ENCODE data around the gene ENTPD1.
A peak's percentile ranks its signal among the peaks of the same experiment; 100 is the strongest.
"Not testable (repeated sequence)": the region's sequence is repeated elsewhere in the genome, so short reads cannot be mapped to it uniquely, and the experiment has no call there.

ENTPD1 gene, protein sequence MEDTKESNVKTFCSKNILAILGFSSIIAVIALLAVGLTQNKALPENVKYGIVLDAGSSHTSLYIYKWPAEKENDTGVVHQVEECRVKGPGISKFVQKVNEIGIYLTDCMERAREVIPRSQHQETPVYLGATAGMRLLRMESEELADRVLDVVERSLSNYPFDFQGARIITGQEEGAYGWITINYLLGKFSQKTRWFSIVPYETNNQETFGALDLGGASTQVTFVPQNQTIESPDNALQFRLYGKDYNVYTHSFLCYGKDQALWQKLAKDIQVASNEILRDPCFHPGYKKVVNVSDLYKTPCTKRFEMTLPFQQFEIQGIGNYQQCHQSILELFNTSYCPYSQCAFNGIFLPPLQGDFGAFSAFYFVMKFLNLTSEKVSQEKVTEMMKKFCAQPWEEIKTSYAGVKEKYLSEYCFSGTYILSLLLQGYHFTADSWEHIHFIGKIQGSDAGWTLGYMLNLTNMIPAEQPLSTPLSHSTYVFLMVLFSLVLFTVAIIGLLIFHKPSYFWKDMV

DNA sequence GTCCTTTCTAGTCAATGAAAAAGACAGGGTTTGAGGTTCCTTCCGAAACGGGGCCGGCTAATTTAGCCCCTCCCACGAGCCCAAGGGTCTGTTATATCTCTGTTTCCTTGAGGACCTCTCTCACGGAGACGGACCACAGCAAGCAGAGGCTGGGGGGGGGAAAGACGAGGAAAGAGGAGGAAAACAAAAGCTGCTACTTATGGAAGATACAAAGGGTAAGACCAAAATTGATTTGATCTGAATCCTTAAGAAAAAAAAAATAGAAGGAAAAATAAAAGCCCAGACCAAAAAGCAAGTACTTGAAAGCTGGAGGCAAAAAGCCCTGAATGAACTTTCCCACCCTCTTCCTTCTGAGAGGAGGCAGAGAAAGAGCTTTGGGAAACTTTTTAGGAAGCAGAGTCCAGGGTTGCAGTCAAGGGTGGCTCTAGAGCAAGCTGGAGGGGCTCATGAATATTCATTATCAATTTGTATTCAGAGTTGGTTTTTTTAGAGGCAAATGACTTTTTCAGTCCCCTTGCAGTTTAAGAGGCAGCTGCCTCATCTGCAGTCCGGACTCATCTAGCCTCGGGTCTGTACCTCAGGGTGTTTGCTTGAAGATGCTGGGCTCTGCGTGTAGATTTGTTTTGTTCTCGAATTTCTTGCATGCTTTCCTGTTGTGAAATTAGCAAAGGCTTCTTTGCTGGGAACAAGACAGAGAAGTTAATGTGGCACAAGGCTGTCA, at the start of gene ENTPD1:
TSS of gene ENTPD1 (plus strand) at position 123 of the 721 bp plus-strand sequence. CDS start at position 200, 77 bp downstream.
- DNase-seq, result no peak

DNA sequence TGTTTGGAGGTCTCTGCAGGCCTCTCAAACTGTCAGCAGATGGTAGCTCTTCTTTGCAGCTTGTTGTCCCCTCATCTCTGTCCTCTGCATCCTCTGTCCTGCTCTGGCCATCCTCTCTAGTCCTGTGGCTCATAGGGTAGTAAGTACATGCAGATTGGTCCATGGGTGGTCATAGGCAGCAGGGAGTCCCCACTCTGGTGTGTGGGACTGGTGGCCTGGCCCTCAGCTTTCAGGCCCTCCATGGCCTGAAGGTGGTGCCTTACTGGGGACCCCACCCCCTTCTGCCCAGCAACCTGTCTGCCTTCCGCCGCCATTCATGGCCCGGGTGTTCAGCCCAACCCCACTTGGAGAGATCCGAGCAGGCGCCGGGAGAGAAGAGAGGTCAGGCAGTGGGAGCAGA, 49.4 kb upstream of the ENTPD1 start:
- no peak for DNase-seq

DNA sequence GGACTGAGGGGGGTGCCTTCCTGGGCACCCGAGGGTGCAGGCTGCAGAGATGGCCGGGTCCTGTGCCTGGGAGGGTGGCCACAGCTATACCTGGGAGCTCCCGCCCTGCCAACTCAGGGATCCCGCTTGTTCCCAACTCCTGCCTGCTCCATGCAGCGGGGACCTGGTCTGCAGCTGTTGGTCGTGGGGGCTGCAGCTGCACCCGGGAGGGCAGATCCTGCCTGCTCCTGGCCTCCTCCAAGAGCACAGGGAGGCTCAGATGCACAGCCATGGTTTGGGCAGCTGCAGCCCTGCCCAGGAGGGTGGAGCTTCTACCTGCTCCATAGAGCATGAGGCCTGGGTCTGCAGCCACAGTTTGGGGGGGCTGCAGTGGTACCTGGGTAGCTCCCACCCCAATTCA, 49.0 kb upstream of the ENTPD1 start:
- no peak for DNase-seq

DNA sequence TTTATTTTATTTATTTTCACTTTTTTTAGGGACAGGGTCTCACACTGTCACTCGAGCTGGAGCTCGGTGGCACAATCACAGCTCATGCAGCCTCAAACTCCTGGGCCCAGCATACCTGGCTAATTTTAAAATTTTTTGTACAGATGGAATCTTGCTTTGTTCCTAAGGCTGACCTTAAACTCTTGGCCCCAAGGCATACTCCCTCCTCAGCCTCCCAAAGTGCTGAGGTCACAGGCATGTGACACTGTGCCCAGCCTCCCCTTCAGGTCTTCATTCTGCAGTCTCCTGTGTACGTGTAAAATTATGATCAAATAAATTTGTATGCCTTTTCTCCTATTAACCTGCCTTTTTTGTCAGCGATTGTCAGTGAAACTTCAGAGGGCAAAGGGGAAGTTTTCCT, 44.5 kb upstream of the ENTPD1 start:
- DNase-seq, result no peak

DNA sequence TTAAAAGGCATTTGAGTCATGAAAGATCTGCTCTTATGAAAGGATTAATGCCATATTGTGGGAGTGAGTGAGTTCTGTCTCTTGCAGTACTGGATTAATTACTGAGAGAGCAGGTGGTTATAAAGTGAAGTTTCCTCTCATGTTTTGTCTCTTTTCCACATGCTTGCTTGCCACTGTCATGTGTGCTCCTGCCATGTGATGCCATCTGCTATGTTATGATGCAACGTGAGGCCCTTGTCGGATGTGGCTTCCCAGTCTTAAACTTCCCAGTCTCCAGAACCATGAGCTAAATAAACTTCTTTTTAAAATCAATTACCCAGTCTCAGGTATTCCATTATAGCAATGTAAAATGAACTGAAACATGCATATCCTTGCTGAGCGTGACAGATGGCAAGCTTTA, 39.5 kb upstream of the ENTPD1 start:
- no peak for DNase-seq

DNA sequence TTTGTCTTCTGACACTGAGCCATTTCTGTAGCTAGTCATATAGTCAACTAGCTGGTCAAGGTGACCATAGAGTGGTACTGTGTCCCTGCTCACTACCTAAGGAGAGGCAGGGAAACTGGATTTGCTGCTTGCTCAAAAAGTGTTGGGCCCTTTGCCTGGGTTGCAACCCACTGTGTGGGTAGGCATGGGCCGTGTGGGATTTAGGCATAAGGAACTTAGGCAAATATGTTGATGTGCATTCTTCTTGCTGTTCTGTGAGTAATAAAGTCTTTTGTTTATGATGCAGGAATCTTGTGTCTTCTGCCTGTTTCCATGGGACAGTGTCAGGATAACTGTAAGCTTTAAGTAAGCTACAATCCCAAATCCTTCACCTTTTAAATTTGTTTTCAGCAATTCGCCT, 39.1 kb upstream of the ENTPD1 start:
- DNase-seq, result no peak

DNA sequence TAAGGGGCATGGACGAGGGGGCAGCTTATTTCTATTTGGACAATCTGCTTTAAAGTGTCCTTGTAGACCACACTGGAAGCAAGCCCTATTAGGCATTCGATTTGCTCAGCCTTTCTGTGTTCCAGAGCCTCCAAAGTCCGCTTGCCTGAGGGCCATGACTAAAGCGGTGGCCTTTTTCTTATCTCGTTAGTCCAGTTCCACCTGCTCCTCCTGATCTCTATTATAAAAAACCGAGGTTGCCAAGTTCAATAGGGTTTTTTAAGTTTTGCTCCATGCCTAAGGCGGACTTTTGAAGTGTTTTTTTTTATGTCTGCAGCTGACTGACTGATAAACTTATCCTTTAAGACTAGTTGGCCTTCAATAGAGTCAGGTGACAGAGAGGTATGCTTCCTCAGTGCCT, 35.2 kb upstream of the ENTPD1 start:
- not testable (repeated sequence) for DNase-seq

DNA sequence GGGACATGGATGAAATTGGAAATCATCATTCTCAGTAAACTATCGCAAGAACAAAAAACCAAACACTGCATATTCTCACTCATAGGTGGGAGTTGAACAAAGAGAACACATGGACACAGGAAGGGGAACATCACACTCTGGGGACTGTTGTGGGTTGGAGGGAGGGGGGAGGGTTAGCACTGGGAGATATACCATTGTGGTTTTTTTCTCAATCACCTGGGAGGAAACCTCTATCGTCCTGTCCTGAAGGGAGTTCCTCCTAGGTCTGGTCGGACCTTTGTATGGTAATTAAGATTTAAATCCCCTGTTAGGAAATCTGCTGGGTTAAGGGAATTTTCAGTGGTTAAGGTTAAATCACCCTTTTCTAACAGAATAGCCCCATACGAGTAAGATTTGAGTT, 33.5 kb upstream of the ENTPD1 start:
- DNase-seq, result not testable (repeated sequence)

DNA sequence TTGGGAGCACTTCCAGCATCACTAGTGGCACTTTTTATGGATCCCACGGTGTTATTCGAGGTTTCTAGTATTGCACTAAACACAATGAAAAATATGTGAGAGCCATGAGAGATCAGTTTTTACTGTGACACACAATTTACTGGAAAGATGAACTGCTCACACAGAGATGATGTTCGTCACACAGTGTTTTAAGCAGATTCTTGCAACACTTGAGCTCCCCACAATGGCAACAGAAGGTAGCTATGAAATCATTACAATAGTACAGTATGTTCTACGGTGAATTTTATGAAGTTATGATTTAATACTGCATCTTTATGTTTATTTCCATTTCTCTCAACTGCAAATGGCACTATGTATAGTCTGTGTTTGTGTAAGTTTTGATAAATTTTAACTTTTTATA, 27.4 kb upstream of the ENTPD1 start:
- no peak for DNase-seq

DNA sequence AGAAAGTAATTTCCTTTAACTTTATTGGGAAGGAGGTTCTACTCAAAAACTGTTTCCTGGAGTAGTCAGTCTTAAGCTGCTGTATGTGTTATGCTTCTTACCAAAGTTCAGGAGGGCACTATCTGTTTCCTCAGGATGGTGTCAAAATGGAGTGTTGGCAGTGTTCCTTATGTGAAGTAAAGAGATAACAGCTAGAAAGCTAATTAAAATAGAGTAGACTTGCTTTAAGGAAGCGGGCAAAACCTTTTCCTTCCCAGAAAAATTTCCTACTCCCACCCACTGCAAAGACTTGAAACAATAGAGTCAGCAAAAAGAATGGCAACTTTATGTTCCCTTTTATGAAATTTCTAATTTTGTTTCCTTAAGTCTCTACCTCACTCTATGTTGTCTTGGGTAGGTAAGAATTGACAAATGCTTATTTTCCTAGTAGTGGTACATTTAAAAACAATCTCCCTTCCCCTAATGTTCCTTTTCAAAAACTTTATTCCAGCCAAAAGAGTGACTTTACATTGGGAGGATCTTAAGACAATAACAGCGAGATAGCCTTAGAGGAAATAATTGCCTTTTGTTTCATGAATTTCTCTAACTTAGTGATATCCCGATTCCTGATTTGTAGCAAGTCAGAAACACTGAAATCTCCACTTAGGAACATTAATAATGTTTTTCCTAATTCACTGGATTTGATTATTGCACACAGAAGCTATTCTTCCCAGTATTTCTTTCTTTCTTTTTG, 26.5 kb upstream of the ENTPD1 start:
- no peak for DNase-seq

DNA sequence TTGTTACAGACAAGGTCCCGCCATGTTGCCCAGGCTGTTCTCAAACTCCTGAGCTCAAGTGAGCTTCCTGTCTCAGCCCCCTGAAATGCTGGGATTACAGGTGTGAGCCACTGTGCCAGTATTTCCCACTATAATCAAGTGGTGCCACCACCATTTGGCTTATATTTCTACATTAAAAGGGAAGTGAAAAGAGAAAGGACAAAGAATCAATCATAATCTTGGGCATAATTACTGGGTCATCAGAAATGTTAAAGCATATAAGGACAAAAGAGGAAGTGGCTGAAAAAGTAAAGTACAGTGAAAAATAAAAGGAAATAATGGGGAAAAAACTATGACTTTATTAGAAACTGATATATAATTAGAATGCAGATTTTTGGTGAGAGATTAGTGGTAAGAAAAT, 25.7 kb upstream of the ENTPD1 start:
- no peak for DNase-seq

DNA sequence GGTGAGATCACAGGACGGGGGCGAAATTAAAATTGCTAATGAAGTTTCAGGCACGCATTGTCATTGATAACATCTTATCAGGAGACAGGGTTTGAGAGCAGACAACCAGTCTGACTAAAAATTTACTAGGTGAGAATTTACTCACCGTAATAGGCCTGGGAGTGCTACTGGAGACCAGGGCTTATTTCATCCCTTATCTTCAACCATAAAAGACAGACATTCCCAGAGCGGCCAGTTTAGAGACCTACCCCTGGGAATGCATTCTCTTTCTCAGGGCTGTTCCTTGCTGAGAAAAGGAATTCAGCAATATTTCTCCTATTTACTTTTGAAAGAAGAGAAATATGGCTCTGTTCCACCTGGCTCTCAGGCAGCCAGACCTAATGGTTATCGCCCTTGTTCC, 23.1 kb upstream of the ENTPD1 start:
- DNase-seq, result not testable (repeated sequence)

DNA sequence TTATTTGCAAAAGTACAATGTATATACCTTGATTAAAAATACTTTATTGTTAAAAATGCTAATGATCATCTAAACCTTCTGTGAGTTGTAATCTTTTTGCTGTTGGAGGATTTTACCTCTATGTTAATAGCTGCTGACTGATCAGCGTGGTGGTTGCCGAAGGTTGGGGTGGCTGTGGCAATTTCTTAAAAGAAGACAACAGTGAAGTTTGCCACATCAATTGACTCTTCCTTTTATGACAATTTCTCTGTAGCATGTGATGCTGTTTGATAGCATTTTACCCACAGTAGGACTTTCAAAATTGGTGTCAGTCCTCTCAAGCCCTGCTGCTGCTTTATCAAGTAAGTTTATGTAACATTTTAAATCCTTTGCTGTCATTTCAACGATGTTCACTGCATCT, 16.9 kb upstream of the ENTPD1 start:
- peak; percentile 32 for DNase-seq

DNA sequence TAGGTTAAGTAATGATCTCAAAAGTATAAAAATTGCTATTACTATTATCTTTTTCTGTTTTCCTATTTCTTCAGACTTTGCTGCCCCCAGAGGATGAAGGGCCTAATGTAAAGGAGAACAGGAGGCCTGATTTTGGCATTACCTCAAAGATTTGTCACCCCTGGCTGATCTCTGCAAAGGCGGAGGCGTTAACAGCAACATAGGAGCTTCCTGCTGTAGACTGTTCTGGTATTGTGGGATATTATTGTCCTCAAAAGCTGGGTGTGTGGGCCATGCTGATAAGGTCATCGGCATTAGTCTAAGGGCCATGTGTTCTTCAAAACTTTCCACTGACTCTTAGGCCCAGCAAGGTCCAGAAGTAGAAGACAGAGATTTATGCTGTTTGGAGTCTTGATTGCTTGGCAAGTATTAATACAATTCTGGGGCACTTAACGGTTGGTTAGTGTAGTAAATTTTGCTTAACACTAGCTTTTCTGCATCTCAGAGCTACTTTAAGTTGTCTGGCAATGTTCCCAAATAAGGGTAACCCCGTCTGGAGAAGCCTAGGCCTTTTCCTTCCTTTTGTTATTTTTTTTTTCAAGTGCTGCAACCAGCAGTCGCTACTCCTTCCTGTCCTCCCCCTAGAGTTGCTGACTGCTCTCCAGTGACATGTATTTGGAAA, 14.0 kb upstream of the ENTPD1 start:
- DNase-seq, result no peak

DNA sequence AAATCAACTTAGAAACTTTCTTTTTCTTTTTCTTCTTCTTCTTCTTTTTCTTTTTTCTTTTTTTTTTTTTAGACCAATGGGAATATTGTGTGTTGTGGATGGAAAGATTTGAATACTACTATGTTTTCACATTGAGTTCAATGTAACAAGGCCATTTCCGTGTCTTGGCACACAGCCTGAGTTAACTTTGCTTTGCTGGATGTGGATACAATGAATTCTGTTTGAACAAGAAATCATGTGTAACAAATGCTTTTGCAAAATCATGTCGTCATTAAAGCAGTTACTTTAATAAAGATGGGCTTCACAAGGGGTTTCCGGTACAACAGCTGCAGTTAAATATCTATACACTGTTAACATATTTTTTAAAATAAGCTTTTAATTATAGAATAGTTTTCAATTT, 13.5 kb upstream of the ENTPD1 start:
- no peak for DNase-seq

DNA sequence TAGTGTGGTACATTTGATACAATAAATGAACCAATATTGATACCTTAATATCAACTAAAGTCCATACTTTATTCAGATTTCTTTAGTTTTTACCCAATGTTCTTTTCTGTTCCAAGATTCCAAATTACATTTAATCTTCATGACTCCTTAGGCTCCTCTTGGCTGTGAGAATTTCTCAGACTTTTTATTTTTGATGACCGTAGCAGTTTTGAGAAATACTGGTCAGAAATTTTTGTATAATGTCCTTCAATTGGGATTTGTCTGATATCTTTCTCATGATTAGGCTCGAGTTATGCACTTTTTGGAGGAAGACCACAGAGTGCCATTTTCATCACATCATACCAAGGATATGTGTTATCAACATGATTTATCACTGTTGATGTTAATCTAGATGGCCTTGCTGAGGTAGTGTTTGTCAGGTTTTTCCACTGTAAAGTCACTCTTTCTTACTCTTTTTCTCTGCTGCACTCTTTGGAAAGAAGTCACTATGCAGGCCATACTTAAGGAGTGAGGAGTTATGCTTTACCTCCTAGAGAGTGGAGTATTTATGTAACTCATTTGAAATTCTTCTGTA, 12.9 kb upstream of the ENTPD1 start:
- DNase-seq, result no peak

DNA sequence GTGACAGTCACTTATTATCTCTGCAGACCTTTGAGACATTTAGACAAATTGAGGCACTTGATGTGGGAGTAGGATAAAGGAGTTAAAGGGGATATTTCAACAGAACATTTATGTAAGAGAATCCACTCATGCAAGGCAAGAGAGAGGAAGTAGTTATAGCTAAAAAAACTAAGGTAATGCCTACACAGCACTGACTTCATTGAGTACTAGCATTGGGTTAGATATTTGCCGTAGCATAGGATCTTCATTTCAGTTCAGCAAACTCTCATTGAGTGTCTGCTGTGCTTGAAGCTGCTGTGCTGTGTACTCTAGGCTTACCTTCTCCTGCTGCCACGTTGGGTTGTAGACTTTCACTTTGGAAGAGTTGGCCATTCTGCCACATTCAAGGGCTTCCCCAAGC, 10.5 kb upstream of the ENTPD1 start:
- no peak for DNase-seq

DNA sequence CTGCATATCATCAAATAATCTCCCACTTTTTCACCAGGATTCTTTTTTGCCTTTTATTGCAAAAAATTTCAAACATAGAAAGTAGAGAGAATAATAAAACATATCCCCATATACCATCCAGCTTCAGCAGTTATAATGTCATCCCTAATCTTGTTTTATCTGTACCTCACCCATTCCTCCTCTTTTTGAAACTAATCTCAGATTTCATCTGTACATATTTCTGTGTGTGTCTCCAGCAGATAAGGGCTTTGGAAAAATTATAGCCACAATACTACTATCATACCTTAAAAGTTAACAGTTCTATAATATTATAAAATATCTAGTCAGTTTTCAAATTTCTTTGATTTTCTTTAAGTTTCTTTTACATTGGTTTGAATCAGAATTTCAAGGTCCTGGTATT, 7.6 kb upstream of the ENTPD1 start:
- no peak for DNase-seq

DNA sequence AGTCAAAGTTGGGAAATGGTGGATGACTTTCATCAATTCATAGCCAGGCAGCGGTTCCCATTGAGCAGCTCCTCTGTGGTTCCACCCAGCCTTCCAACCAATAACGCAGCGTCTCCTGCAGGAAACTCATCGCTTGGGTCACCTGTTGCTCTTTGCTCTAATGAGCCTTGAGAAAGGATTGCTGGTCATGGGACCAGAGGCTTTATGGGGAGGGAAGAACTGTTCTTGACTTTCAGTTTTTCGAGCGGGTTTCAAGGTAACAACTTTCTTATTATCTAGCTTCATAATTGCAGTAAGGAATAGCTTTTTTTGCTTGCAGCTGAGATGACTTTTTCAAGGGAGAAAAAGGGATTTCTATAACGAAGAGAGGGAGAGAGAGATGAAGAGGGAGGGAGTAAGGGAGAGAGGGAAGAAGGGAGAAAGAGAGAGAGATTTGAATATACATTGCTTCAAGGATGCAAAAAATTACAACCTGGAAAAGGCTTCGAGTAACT, 405 bp upstream of the ENTPD1 start:
- DNase-seq, result no peak

DNA sequence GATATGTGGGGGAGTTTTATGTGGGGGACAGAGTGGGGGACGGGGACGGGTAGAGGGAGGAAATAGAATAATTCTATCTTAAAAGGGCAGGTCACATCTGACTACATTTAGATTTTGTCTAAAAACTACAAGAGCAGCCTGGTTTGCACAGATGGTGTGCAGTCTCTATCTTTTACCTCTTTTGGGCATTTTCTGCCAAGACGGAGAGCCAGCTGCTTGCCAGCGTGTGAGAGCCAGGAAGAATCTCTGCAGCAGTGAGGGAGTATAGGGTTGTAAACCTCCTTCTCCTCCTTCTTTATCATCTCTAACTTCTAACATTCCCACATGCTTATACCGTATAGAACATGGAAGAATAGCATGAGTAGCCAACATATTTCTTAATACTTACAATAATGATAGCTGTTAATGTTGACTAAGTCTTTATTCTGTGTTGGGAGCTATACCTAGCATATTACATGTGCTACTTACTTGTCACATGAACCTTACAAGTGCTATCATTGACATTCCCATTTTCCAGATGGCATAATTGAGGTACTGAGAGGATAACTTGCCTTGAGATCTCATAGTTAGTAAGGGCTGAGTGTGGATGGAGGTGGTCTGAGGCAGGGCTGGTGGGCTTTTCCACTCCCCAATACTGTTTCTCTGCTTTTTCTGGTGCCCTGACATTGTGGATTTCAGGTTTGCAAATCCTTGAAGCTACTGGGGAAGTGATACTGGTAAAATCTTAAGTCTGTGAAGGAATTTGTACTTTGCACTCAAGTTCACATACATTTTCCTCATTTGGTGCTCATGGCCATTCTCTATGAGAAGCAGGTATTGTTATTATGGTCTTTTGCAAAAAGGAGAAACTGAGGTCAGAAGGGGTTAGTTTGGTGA, 1.1 kb downstream of the ENTPD1 start:
- no peak for DNase-seq

DNA sequence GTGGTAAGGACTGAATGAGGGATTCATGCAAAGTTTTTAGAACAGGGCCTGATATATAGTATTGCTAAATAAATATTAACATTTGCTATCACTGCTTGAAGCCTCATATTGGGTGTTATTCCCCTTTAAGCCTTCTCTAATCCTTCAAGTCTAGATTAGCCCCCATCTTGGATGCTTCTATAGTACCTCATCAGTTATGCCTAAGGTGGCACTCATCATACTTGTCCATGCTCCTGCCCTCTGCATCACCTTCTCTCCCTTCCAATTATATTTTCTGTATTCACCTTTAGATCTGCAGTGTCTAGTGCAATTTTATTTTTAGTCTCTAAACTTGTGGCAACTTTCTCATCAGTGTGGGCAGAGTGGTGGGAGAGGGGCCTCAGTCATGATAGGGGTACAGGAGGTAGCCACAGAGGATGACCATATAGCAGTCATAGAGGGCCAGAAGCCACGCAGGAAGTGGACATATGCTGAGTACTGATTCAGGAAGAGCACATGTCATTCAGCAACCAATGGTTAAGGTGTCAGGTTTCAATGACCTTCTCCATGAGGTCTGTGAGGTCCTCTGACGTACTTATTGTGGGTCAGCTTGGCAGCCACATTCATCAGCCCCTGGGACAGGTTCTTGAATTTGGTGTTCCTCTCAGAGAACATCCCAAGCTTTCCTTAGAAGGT, 2.5 kb downstream of the ENTPD1 start:
- peak; percentile 65 for DNase-seq
